Pulmonary artery endothelial cell (primary cell): ENCODE measurements around the gene KLB. TPM values are rescaled to one million over a fixed set of nuclear protein-coding genes. Genes with fewer than 3 reads are reported as not detected.
"Not testable (repeated sequence)": the region's sequence is repeated elsewhere in the genome, so short reads cannot be mapped to it uniquely, and the experiment has no call there.

Source experiments
- DNase-seq: peaks from one replicate; pipeline ENCODE4 v3.0.0-alpha.2; 2011; ENCODE audit warnings: low read depth, low spot score
- total RNA-seq: library from RNA; depleted of rRNA; stranded (reverse); fragments of >200 nt; gene quantifications from 2 replicates; pipeline ENCODE4 v1.2.3, GENCODE V29; 2014

Gene KLB
- total RNA-seq, 1 donor from 2014 or later = not detected

- DNase-seq = not testable (repeated sequence)
Measured at GRCh38 chr4:39425297-39425696, 18.6 kb downstream of the KLB start.

DNA sequence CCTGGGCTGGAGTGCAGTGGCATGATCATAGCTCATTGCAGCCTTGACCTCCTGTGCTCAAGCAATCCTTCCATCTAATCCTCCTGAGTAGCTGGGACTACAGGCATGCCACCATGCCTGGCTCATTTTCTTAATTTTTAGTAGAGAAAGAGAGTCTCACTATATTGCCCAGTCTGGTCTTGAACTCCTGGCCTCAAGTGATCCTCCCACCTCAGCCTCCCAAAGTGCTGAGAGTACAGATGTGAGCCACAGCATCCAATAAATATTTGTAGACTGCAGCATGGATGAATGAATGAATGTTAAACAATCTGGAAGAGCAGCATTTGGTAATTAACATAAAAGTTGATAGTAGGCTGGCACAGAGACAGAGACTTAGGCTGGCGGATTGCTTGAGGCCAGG lies 20.0 kb downstream of the KLB start:
- no peak for DNase-seq

DNA sequence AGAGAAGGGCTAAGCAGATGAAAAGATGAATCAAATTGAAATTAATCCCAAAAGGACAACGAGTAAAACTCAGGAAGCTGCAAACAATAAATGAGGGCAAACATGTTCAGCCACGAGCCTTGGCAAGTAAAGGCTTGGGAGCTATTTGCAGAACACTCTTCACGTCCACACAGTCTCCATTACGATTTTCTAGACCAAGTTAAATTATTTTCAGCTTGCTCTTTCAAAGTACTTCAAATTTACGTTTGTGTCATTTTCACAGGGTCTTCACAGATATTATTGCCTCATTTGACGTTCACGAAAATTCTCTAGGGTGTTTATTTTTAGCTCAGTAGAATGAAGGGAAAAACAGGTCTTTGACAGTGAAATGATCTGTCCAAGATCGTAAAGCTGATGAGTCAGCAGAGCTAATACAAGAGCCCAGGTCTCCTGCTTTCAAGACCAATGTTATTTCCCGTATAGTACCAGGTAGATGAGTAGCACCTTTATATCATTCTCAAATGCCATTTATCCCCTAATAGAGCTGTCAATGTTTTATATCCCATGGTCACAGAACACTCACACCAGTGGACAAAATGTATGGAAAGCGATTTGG lies 20.9 kb downstream of the KLB start:
- DNase-seq = no peak

DNA sequence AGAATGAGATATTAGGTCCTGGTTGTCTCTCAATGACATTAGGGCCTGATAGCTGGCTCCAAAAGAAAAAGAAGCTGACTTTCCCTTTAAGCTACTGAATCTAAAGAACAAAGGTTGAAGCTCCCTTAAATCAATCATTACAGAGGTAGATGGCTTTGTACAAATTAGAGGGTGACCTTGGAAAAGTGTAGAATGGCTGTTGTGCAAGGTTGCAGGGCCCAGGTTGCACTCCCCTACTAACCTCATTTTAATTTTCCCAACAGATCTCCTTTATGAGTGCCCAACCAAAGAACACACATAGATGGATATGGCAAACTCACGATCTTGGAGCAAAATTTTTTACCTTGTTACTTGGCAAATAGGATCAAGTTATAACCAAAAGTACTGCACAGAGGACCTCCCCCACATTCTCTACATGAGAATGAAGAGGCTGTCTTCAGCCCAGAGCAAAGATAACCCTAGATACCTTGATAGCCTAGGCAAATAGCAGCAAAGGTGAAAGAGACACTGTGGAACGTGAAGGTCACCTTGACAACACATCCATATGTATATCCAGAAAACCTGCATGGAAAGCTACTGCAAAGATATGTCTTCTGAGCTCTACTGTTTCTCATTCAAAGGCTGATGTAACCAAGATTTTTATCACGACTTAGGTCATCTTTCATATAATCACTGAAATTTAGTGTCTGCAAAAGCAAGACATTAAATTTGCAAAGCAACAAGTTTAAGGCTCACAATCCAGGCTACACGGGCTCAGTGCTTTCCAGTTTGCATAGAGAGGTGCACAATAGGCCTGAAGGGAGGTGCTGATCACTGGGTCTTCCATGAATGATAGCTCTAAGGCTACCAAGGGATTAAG lies 23.0 kb downstream of the KLB start:
- DNase-seq = no peak

GRCh38 chr4:39433878-39434492 lies 27.3 kb downstream of the KLB start:
- DNase-seq = no peak

DNA sequence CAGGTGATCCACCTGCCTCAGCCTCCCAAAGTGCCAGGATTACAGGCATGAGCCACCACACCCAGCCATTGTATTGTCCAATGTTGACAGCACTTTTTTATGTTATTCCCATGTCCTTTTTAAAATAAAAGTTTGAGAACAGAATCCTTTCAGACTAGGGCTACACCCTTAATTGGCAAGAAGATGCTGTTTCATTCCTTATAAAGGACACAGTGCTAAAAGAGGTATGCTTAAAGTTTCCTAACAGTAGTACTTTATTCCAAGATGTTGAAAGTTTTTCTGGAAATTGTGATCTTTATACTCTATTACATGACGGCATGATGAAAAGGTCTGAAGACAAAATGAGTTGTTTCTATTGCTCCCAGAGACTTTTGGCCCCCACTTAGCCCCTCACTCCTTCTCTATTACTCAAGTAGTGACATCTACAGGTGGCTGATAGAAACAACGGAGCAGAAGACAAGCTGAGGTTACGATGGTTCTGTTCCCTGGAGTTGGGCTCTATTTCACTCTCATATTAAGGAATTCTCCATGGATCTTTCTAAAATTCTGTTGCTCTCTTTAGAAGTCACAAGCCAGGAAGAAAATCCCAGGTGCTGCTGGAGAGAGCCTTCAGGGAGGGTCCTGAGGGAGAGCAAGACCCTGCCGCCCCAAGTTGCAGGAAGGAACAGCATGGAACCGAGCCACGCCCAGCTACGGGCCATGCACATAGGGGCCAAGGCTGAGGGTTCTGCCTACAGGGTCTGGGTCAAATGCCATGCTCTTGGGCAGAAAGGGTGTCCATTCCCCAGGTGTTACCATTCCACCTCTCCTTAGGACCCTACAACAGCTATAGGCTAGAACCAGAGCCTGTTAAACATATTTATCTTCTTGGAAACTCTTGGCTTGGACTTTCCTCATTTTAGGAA lies 29.2 kb downstream of the KLB start:
- no peak for DNase-seq

GRCh38 chr4:39441593-39441992 lies 34.9 kb downstream of the KLB start:
- no peak for DNase-seq

DNA sequence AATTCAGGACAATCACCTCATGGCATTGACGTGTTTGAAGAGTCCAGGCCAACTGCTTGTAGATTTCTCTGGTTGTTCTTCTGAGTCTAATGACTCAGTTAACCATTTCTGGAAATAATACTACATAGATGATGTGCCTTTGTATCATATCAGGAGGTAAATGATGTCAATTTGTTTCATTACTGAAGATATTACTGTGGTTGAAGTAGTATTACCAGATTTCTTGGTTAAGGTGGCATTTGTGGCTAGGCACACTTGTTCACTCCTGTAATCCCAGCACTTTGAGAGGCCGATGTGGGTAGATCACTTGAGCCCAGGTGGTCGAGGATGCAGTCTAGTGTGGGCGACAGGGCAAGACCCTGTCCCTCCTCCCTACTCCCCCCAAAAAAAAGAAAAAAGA lies 36.3 kb downstream of the KLB start:
- DNase-seq = no peak

DNA sequence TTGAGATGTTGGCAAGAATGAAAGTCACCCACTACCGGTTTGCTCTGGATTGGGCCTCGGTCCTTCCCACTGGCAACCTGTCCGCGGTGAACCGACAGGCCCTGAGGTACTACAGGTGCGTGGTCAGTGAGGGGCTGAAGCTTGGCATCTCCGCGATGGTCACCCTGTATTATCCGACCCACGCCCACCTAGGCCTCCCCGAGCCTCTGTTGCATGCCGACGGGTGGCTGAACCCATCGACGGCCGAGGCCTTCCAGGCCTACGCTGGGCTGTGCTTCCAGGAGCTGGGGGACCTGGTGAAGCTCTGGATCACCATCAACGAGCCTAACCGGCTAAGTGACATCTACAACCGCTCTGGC lies 39.7 kb downstream of the KLB start:
- no peak for DNase-seq

DNA sequence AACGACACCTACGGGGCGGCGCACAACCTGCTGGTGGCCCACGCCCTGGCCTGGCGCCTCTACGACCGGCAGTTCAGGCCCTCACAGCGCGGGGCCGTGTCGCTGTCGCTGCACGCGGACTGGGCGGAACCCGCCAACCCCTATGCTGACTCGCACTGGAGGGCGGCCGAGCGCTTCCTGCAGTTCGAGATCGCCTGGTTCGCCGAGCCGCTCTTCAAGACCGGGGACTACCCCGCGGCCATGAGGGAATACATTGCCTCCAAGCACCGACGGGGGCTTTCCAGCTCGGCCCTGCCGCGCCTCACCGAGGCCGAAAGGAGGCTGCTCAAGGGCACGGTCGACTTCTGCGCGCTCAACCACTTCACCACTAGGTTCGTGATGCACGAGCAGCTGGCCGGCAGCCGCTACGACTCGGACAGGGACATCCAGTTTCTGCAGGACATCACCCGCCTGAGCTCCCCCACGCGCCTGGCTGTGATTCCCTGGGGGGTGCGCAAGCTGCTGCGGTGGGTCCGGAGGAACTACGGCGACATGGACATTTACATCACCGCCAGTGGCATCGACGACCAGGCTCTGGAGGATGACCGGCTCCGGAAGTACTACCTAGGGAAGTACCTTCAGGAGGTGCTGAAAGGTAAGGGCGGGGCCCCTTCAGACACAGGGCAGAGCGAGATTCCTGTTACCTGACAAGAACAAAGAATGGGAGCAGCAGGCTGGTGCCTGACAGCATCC lies 40.3 kb downstream of the KLB start:
- DNase-seq = no peak

GRCh38 chr4:39450618-39451017 lies 43.9 kb downstream of the KLB start:
- DNase-seq = no peak

DNA sequence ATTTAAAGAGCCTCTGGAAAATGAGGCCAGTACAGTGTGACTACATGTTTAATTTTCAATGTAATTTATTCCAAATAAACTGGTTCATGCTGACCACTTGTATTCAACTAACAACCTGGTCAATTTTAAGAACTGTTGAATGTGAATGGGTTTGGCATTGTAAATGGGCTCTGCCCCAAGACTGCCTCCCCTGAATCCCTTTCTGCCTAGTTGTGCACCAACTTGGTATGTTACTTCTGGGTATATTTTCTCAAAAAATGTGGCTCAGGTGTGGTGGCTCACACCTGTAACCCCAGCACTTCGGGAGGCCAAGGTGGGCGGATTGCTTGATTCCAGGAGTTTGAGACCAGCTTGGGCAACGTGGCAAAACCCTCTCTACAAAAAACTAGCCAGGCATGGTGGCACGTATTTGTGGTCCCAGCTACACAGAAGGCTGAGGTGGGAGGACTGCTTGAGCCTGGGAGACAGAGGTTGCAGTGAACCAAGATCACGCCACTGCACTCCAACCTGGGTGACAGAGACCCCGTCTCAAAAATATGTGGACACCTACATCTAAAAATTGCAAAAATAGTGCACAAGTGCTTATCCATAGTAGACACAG lies 44.8 kb downstream of the KLB start:
- DNase-seq = no peak

DNA sequence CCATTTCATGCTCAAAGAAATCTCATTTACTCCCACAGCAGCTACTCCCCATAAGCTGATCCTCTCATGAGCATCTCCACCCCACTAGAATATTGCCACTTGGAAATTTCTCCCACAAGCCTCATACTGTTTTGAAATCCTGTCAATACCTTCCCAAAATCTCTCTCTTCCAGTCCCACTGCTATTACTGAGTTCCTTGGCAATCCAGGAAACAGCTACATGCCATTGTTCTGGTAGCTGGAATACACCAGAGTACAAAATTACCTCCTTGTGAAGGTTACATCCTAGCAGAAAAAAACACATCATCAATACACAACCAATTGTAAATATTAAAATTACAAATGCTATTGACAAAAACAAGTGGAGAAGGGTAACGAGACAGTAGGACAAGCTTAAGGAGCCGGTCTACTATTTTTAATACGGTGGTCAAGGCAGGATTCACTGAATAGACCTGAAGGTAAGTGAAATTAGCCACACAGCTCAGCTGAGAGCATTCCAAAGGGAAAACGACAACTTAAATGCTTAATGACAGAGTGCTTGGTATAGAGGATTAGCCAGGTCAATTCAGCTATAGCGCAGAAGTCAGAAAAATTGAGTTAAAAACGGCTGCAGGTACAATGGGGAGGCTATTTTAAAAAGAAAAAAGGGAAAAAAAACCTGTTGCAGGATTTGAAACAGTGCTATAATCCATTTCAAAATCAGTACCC lies 45.6 kb downstream of the KLB start:
- DNase-seq = no peak

- no peak for DNase-seq
Measured at GRCh38 chr4:39452860-39453587, 46.3 kb downstream of the KLB start.

- no peak for DNase-seq
Measured at GRCh38 chr4:39453738-39454137, 47.0 kb downstream of the KLB start.

DNA sequence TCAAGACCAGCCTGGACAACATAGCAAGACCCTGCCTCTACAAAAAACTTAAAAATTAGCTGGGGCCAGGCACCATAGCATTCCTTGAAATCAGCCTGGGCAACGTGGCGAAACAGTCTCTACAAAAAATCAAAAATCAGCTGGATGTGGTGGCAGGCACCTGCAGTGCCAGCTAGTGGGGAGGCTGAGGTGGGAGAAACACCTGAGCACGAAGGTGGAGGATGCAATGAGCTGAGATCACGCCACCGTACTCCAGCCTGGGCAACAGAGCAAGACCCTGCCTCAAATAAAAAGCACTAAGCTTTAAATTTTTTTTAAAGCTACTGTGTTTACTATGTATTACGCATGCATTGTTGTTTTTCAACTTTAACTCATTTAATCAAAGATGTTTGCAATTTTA lies 48.8 kb downstream of the KLB start:
- DNase-seq = no peak

DNA sequence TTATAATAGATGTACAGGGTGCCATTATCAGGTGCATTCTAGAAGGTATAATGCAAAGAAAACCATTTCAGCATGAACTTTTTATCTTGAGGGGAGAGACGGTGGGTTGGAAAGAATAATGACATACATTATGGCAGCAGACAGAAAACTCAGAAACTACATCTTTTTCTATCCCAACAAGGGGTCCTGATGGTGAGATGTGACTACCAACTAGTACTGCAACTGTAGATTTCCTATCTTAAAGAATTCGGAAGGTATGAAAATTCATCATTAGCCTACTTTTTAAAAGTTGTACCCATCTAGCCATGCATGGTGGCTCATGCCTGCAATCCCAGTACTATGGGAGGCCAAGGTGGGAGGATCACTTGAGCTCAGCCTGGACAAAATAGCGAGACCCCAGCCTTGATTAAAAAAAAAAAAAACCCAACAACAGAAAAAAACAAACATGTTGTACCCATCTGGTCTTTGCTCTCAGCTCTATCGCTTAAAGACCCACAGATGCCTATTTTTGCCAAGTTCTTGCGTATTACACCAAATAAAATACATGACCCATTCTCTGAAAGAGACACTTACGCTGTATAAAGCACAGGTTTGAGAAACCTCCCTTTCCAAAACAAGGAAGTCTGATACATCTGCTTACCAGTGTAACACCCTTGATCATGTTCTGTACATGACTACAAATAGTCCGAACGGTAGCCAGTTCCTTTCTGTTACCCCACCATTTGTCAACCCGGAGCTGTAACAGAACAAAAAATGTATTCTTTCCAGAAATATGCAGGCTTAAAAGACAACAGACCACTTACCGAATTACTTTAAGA lies 50.4 kb downstream of the KLB start:
- DNase-seq = no peak

DNA sequence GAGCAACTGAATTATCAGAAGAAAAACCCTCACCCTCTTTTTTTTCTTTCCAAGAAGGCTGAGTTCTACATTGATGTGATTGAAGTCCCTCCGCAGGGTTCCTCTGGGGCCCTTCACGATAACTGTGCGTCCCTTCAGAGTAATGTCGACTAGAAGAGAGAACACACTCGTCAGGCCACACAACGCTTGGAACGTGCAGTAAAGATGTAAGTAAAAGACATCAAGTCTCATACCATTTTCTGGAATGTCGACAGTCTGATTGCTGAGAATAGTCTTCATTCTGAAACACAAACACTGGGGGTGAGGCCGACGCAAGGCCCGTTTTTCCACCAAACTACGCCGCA lies 51.4 kb downstream of the KLB start:
- DNase-seq = not testable (repeated sequence)
